MM.1S (cell line): ENCODE results near the gene HSD17B13.

Experiments used
- DNase-seq: peaks from one replicate; pipeline ENCODE4 v3.0.0-alpha.2; 2015
- H2AFZ ChIP-seq: fragments of 300-600 bp; sonication (generic); 2 replicates; pipeline ENCODE4 v1.6.0; 2016; ENCODE audit warnings: antibody characterized with exemption, low read length
- H3F3A ChIP-seq: fragments of 300-600 bp; sonication (generic); 2 replicates; pipeline ENCODE4 v1.6.1; 2016; ENCODE audit warnings: mild to moderate bottlenecking, antibody characterized with exemption, low read length, moderate library complexity, mixed read lengths; ENCODE audit not compliant: insufficient read depth
- H3K27ac ChIP-seq: fragments of 300-600 bp; sonication (generic); 2 replicates; pipeline ENCODE4 v1.5.1; 2016; ENCODE audit warnings: mild to moderate bottlenecking, low read length
- H3K27me3 ChIP-seq: fragments of 300-600 bp; sonication (generic); replicated peaks from 2 replicates; pipeline ENCODE4 v1.6.0; 2016; ENCODE audit warnings: low read length; ENCODE audit not compliant: insufficient read depth
- H3K36me3 ChIP-seq: fragments of 300-600 bp; sonication (generic); replicated peaks from 2 replicates; pipeline ENCODE4 v1.6.1; 2016; ENCODE audit warnings: mild to moderate bottlenecking, low read length, mixed read lengths; ENCODE audit not compliant: insufficient read depth
- H3K4me1 ChIP-seq: fragments of 300-600 bp; sonication (generic); 2 replicates; pipeline ENCODE4 v1.6.1; 2016; ENCODE audit warnings: low read length, mixed read lengths
- H3K4me2 ChIP-seq: fragments of 300-600 bp; sonication (generic); 2 replicates; pipeline ENCODE4 v1.6.0; 2016; ENCODE audit warnings: low read depth, low read length
- H3K4me3 ChIP-seq: fragments of 300-600 bp; sonication (generic); 2 replicates; pipeline ENCODE4 v1.5.1; 2016; ENCODE audit warnings: low read length, mixed read lengths
- H3K79me2 ChIP-seq: fragments of 300-600 bp; sonication (generic); 2 replicates; pipeline ENCODE4 v1.6.1; 2016; ENCODE audit warnings: mixed run types, low read length, mixed read lengths
- H3K9ac ChIP-seq: fragments of 300-600 bp; sonication (generic); 2 replicates; pipeline ENCODE4 v1.6.1; 2016; ENCODE audit warnings: low read length, mixed read lengths
- H3K9me2 ChIP-seq: fragments of 300-600 bp; sonication (generic); replicated peaks from 2 replicates; pipeline ENCODE4 v1.6.1; 2016; ENCODE audit warnings: mild to moderate bottlenecking, low read length, mixed read lengths; ENCODE audit not compliant: insufficient read depth
- H3K9me3 ChIP-seq: fragments of 300-600 bp; sonication (generic); replicated peaks from 2 replicates; pipeline ENCODE4 v1.6.1; 2016; ENCODE audit warnings: mild to moderate bottlenecking, low read length, mixed read lengths; ENCODE audit not compliant: insufficient read depth
- H4K20me1 ChIP-seq: fragments of 300-600 bp; sonication (generic); 2 replicates; pipeline ENCODE4 v1.6.1; 2016; ENCODE audit warnings: mild to moderate bottlenecking, low read length, moderate library complexity, mixed read lengths; ENCODE audit not compliant: insufficient read depth
- CTCF ChIP-seq: fragments of 300-600 bp; sonication (generic); IDR thresholded peaks from 2 replicates; pipeline ENCODE4 v1.5.1; 2016; ENCODE audit warnings: antibody characterized with exemption, low read length, mixed read lengths
- EZH2 ChIP-seq: fragments of 300-600 bp; sonication (generic); optimal IDR thresholded peaks from 2 replicates; pipeline ENCODE3; 2017; ENCODE audit warnings: low read depth, mild to moderate bottlenecking, antibody characterized with exemption, low read length, mixed read lengths
- EZH2phosphoT487 ChIP-seq: fragments of 300-600 bp; sonication (generic); IDR thresholded peaks from 2 replicates; pipeline ENCODE4 v1.6.1; 2018; ENCODE audit warnings: antibody characterized with exemption, low read length

The HSD17B13 gene

DNA sequence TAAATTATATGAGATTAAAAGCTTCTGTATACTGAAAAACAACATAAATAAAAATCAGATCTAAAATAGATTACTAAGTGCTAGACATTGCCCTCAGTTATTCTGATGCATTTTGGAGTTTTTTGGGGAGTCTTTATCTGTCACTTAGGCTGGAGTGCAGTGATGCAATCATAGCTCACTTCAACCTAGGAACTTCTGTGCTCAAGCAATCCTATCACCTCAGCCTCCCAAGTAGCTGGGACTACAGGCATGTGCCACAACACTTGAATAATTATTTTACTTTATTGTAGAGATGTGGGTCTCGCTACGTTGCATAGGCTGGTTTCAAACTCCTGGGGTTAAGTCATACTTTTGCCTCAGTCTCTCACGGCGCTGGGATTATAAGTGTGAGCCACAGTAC lies 36.6 kb upstream of the HSD17B13 start:
- Histone ChIP-seq H4K20me1 (no peaks in the 10 kb centered on the region), H3K27ac (no peak overlapping the region), H3K36me3 (no peaks in the 10 kb centered on the region; the same call in 1 of the 2 replicates), H3F3A (no peaks in the 10 kb centered on the region), H3K9me3 (no peaks in the 10 kb centered on the region), H3K9me2 (no peaks in the 10 kb centered on the region), H3K4me2 (no peak overlapping the region), H3K9ac (no peak overlapping the region), H3K4me1 (no peaks in the 10 kb centered on the region), H3K79me2 (no peaks in the 10 kb centered on the region), H3K27me3 (no peaks in the 10 kb centered on the region), H3K4me3 (no peak overlapping the region), H2AFZ (no peak overlapping the region)
- TF ChIP-seq CTCF (no peak), EZH2 (no peak), EZH2phosphoT487 (no peak)
- no peak for DNase-seq

- no peak overlapping the region for H3K4me3 ChIP-seq
- H3K27me3 ChIP-seq: no peaks in the 10 kb centered on the region
- no peaks in the 10 kb centered on the region for H3K9me2 ChIP-seq
- no peak for DNase-seq
- peaks cover 6% of the 10 kb centered on the region; the same call in 1 of the 2 replicates for H3F3A ChIP-seq
- no peaks in the 10 kb centered on the region; the same call in 1 of the 2 replicates for H3K36me3 ChIP-seq
- no peaks in the 10 kb centered on the region for H4K20me1 ChIP-seq
- TF ChIP-seq CTCF (no peak), EZH2phosphoT487 (no peak)
- 0 out of 2 replicates have a peak, but pooled peaks cover 5% of the 10 kb centered on the region for H3K4me1 ChIP-seq
- H3K9ac ChIP-seq: no peak overlapping the region
- no peak overlapping the region for H2AFZ ChIP-seq
- no peaks in the 10 kb centered on the region for H3K79me2 ChIP-seq
- H3K27ac ChIP-seq: no peak overlapping the region
- no peak overlapping the region for H3K4me2 ChIP-seq
- no peaks in the 10 kb centered on the region for H3K9me3 ChIP-seq
These were observed 34.3 kb upstream of the HSD17B13 start for GRCh38 chr4:87356832-87357526.

DNA sequence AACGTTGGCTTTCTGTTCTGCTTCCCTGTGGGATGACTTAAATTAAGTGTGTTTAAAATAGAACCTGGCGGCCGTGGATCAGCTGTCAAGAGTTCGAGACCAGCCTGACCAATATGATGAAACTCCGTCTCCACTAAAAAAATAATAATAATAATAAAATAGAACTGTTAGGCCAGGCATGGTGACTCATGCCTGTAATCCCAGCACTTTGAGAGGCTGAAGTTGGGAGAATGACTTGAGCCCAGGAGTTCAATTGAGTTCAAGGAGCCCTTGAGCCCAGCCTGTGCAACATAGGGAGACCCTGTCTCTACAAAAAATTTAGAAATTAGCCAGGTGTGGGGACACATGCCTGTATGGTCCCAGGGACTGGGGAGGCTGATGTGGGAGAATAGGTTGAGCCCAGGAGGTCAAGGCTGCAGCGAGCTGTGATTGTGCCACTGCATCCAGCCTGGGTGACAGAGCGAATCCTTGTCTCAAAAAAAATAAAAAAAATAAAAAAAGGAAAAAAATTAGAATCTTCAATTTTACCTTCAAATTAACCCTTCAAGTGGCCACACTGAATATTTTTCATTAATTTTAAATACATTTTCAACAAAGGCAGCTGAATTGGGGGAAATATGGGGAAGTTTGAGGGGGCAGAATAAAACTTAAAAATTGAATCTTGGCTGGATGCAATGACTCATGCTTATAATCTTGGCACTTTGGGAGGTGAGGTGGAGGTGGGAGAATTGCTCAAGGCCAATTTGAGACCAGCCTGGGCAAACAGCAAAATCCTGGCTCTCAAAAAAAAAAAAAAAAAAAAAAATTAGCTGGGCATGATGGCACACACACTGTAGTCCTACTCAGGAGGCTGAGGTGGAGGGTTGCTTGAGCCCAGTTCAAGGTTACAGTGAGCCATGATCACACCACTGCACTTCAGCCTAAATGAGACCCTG lies 31.8 kb upstream of the HSD17B13 start:
- Histone ChIP-seq H3K9me2 (no peaks in the 10 kb centered on the region), H3F3A (peaks cover 6% of the 10 kb centered on the region; the same call in 1 of the 2 replicates), H3K4me3 (no peak overlapping the region), H3K79me2 (no peaks in the 10 kb centered on the region), H3K36me3 (no peaks in the 10 kb centered on the region), H3K9me3 (no peaks in the 10 kb centered on the region), H3K27me3 (no peaks in the 10 kb centered on the region), H3K9ac (no peak overlapping the region), H2AFZ (no peak overlapping the region), H3K27ac (no peak overlapping the region), H4K20me1 (no peaks in the 10 kb centered on the region), H3K4me1 (0 out of 2 replicates have a peak, but pooled peaks cover 5% of the 10 kb centered on the region), H3K4me2 (no peak overlapping the region)
- TF ChIP-seq EZH2phosphoT487 (no peak), EZH2 (no peak), CTCF (no peak)
- DNase-seq: no peak
